ENCODE results near the gene LIAS. TPM values are rescaled to one million over a fixed set of nuclear protein-coding genes. Genes with fewer than 3 reads are reported as not detected.
A peak's percentile ranks its signal among the peaks of the same experiment; 100 is the strongest.

The LIAS gene
- total and polyA plus RNA-seq, 10 of the 15 experiments (the other 5 are each of a cell fraction or from before 2014, with no cell fraction given): 17.9 to 32.3 (median 26.4) TPM

GRCh38 chr4:39527296-39528060, 68.6 kb downstream of the LIAS start, which contains the start of gene UGDH (continued):
- peak; percentile 74; the same call in 1 of the 2 replicates for TF ChIP-seq RB1 (IDR thresholded peaks at IDR 0.05; ENCODE audit: borderline replicate concordance)
- TF ChIP-seq, protein P1, sequence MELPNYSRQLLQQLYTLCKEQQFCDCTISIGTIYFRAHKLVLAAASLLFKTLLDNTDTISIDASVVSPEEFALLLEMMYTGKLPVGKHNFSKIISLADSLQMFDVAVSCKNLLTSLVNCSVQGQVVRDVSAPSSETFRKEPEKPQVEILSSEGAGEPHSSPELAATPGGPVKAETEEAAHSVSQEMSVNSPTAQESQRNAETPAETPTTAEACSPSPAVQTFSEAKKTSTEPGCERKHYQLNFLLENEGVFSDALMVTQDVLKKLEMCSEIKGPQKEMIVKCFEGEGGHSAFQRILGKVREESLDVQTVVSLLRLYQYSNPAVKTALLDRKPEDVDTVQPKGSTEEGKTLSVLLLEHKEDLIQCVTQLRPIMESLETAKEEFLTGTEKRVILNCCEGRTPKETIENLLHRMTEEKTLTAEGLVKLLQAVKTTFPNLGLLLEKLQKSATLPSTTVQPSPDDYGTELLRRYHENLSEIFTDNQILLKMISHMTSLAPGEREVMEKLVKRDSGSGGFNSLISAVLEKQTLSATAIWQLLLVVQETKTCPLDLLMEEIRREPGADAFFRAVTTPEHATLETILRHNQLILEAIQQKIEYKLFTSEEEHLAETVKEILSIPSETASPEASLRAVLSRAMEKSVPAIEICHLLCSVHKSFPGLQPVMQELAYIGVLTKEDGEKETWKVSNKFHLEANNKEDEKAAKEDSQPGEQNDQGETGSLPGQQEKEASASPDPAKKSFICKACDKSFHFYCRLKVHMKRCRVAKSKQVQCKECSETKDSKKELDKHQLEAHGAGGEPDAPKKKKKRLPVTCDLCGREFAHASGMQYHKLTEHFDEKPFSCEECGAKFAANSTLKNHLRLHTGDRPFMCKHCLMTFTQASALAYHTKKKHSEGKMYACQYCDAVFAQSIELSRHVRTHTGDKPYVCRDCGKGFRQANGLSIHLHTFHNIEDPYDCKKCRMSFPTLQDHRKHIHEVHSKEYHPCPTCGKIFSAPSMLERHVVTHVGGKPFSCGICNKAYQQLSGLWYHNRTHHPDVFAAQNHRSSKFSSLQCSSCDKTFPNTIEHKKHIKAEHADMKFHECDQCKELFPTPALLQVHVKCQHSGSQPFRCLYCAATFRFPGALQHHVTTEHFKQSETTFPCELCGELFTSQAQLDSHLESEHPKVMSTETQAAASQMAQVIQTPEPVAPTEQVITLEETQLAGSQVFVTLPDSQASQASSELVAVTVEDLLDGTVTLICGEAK (IDR thresholded peaks at IDR 0.05; ENCODE audit: borderline replicate concordance): peak; percentile 86
- no peak for TF ChIP-seq RAD51 (IDR thresholded peaks at IDR 0.05)
- TF ChIP-seq JUNB (IDR thresholded peaks at IDR 0.05): no peak
- TF ChIP-seq SPI1 (IDR thresholded peaks at IDR 0.05; ENCODE audit: borderline replicate concordance, insufficient read depth, low read depth, low read length): no peak
- TF ChIP-seq, protein P2, sequence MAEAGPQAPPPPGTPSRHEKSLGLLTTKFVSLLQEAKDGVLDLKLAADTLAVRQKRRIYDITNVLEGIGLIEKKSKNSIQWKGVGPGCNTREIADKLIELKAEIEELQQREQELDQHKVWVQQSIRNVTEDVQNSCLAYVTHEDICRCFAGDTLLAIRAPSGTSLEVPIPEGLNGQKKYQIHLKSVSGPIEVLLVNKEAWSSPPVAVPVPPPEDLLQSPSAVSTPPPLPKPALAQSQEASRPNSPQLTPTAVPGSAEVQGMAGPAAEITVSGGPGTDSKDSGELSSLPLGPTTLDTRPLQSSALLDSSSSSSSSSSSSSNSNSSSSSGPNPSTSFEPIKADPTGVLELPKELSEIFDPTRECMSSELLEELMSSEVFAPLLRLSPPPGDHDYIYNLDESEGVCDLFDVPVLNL (IDR thresholded peaks at IDR 0.05; ENCODE audit: low read depth, low read length): no peak
- no peak for TF ChIP-seq FOS (IDR thresholded peaks at IDR 0.05; ENCODE audit: borderline replicate concordance, extremely low read depth, insufficient read length)
- no peak for TF ChIP-seq NRF1 (conservative IDR thresholded peaks at IDR 0.05; ENCODE audit: low read depth, low read length)
- peak; percentile 70 for TF ChIP-seq YY1 (IDR thresholded peaks at IDR 0.05; ENCODE audit: low read depth, low read length)
- TF ChIP-seq SRF (IDR thresholded peaks at IDR 0.05; ENCODE audit: low read depth in 2 of 2, low read length in 2 of 2): peak; percentile 2 to 54; a peak in 1 of 4 replicates
- 0 out of 2 replicates have a peak, but pooled peaks have one; percentile 58 for TF ChIP-seq CHD1 (IDR thresholded peaks at IDR 0.05; ENCODE audit: low read depth, low read length)
- no peak for TF ChIP-seq STAT3 (IDR thresholded peaks at IDR 0.05; ENCODE audit: low read depth, low read length)
- peak; percentile 82 for TF ChIP-seq POLR2AphosphoS5 (IDR thresholded peaks at IDR 0.05; ENCODE audit: low read length)
- no peak for TF ChIP-seq MTA3 (IDR thresholded peaks at IDR 0.05; ENCODE audit: borderline replicate concordance, low read length)
- TF ChIP-seq BCL11A (IDR thresholded peaks at IDR 0.05; ENCODE audit: low read depth, low read length): no peak
- TF ChIP-seq ZNF687 (IDR thresholded peaks at IDR 0.05): no peak
- TF ChIP-seq SREBF2 (IDR thresholded peaks at IDR 0.05; ENCODE audit: low read length): no peak
- TF ChIP-seq, protein P3, sequence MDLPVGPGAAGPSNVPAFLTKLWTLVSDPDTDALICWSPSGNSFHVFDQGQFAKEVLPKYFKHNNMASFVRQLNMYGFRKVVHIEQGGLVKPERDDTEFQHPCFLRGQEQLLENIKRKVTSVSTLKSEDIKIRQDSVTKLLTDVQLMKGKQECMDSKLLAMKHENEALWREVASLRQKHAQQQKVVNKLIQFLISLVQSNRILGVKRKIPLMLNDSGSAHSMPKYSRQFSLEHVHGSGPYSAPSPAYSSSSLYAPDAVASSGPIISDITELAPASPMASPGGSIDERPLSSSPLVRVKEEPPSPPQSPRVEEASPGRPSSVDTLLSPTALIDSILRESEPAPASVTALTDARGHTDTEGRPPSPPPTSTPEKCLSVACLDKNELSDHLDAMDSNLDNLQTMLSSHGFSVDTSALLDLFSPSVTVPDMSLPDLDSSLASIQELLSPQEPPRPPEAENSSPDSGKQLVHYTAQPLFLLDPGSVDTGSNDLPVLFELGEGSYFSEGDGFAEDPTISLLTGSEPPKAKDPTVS (IDR thresholded peaks at IDR 0.05; ENCODE audit: low read depth, low read length): no peak

All from GM12878 (cell line).